GM12873 (cell line): ENCODE measurements around the gene BRWD1.

ENCODE experiments used
- TF ChIP-seq, protein P1 (sequence below): IDR thresholded peaks from 2 replicates; pipeline ENCODE4 v1.5.1; 2012; ENCODE audit warnings: low read depth, mild to moderate bottlenecking, moderate library complexity, low read length, control low read depth; ENCODE audit not compliant: insufficient read depth; ENCODE audit errors: missing control alignments

The BRWD1 gene

DNA sequence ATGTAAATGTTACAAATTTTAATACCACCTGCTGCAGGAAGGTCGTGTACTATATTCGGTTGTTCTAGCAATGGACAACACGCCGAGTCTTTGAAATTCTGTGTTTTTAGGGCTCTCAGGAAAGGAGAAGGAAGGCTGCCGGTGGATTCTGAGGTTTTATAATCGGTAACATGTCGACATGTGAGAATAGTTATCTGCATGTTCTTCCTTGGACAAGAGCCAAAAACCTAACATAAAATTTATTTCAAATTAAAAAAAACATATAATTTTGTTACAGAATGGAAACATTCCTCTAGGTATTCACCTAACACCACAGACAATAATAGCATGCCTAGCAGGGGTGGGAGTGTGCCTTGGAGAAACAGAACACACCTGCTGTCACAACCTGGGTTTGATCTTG, 135.0 kb downstream of the BRWD1 start:
- TF ChIP-seq, protein P1, sequence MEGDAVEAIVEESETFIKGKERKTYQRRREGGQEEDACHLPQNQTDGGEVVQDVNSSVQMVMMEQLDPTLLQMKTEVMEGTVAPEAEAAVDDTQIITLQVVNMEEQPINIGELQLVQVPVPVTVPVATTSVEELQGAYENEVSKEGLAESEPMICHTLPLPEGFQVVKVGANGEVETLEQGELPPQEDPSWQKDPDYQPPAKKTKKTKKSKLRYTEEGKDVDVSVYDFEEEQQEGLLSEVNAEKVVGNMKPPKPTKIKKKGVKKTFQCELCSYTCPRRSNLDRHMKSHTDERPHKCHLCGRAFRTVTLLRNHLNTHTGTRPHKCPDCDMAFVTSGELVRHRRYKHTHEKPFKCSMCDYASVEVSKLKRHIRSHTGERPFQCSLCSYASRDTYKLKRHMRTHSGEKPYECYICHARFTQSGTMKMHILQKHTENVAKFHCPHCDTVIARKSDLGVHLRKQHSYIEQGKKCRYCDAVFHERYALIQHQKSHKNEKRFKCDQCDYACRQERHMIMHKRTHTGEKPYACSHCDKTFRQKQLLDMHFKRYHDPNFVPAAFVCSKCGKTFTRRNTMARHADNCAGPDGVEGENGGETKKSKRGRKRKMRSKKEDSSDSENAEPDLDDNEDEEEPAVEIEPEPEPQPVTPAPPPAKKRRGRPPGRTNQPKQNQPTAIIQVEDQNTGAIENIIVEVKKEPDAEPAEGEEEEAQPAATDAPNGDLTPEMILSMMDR = no peak

DNA sequence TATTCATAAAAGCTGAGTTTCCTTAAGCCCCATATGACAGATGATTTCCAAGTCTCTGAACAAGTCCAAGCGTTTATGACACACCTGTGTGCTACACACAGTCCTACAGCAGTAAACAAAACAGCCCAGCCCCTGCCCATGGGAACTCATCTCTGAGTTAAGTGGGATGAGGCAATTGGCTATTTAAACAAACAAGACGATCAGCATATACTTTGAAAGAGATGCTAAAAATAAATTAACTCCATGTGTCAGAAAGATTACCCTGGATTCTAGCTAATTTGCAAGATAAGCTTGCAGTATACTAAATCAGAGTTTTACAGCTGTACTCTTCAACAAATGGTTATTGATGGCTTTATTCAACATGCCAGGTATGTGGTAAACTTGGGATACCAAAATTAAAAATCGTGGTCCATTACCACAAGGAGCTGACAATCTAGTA, 137.1 kb downstream of the BRWD1 start:
- TF ChIP-seq, protein P1 = no peak

DNA sequence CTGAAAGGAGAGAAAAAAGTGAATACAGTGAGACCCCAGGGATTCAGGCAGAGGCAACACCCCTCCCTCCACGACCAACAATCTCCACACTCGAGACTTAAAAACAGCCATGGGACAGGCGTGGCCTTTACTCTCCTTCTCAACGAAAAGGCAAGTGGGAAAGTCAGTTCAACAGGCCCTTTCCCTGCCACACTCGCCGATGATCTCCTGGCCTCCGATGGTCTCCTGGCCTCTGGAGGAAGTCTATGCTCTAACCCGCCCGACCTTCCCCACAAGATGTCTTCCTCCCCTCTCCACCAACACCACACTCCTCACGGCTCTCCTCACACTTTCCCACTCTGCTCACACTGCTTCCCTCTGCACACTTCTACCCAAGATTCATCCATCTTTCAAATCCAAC, 137.8 kb downstream of the BRWD1 start:
- TF ChIP-seq, protein P1 = no peak

DNA sequence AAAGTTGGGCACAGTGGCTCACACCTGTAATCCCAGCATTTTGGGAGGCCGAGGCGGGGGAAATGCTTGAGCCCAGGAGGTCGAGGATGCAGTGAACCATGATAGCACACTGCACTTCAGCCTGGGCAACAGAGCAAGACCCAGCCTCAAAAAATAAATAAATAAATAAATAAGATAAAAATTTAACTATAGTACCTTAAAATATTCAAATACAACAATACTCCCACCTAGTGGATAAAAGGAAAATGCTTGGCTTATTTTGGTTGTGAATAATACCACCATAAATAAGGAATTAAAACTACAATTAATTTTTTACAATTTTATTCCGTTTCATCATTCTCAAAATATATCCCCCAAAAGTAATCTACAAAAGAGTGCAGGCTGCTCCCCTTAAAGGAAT, 138.3 kb downstream of the BRWD1 start:
- TF ChIP-seq, protein P1 = no peak

DNA sequence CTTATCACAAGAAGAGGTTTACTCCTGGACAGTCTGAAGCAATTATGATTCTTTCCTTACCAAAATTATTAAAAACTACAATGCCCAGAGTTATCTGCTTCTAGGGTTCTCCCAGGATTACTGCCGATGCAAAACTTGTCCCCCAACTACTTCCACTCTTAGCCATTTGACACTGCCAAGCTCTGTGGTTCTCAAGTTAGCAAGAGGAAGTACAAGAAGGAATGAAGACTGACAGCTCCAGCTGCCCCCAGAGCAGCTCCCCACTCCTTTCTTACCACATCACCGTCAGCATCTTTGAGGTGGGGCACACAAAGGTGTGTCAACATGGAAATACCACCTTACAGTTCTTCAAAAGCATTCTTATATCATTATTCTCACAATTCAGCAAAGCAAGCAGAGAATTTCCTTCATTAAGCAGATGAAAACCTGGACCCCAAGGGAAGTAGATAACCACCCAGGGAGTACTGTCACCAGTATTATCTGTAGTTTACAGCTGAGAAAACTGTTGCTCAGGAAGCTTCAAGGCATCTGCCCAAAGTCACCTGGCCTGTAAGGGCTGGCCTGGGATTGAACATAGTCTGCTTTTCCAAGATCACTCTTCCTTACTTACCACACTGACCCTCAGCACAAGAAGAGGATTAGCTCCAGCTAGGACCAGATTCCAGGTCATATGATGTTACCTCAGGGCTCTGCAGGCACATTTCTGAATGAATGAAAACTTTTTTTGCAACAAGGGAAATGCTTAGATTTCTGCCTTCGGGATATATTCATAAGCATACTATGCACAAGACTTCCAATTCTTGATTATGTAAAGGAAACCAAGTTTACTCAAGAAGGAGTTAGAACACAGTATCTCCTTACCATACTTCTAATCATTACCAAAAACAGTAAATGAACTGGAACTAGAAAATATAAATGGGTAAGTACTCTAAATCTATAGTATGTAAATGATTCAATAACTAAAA, 139.4 kb downstream of the BRWD1 start:
- TF ChIP-seq, protein P1 = no peak

DNA sequence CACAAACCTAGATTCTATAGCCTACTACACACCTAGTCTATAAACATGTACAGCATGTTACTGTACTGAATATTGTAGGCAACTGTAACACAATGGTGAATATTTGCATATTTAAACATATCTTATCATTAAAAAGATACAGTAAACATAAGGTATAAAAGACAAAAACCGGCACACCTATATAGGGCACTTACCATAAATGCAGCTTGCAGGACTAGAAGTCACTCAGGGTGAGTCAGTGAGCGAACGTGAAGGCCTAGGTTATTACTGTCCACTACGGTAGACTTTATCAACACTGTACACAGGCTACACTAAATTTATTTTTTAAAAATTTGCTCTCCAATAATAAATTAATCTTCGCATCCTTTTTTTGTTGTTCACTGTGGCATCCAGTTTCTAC, 143.5 kb downstream of the BRWD1 start:
- TF ChIP-seq, protein P1 = no peak

DNA sequence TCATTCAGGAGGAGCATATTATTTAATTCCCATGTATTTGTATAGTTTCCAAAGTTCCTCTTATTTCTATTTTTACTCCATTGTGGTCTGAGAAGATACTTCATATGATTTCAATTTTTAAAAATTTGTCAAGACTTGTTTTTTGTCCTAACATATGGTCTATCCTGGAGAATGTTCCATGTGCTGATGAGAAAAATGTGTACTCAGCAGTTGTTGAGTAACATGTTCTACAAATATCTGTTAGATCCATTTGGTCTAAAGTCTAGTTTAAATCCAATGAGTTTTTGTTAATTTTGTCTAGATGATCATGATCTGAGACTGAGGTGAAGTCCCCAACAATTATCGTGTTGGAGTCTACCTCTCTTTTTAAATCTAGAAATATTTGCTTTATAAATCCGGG, 144.6 kb downstream of the BRWD1 start:
- TF ChIP-seq, protein P1 = no peak
